PFSK-1 (cell line): ENCODE results near the gene DNAJC5.

Experiments
- FOXP2 ChIP-seq: optimal IDR thresholded peaks from 2 replicates; pipeline ENCODE3; 2011; ENCODE audit warnings: borderline replicate concordance, control low read depth, inconsistent platforms; ENCODE audit not compliant: insufficient read depth; ENCODE audit errors: extremely low read length, extremely low read depth
- POLR2AphosphoS5 ChIP-seq: IDR thresholded peaks from 2 replicates; pipeline ENCODE4 v1.6.1; 2012; ENCODE audit warnings: low read depth, mild to moderate bottlenecking, control low read depth, low read length, moderate library complexity
- SIN3A ChIP-seq: IDR thresholded peaks from 2 replicates; pipeline ENCODE4 v1.6.1; 2012; ENCODE audit warnings: mild to moderate bottlenecking, low read length, moderate library complexity, borderline replicate concordance; ENCODE audit not compliant: insufficient read depth
- TAF1 ChIP-seq: IDR thresholded peaks from 2 replicates; pipeline ENCODE4 v1.6.1; 2012; ENCODE audit warnings: low read length, control low read depth, borderline replicate concordance; ENCODE audit not compliant: insufficient read depth
- TF ChIP-seq, protein P1 (sequence below), 2 experiments: IDR thresholded peaks; 2 replicates each; pipeline versions ENCODE4 v1.6.1 to v1.8.0; 2011 to 2012; ENCODE audit warnings: low read depth in 2 of 2, low read length in 2 of 2, control low read depth in 1 of 2, inconsistent platforms in 1 of 2, mild to moderate bottlenecking in 1 of 2, moderate library complexity in 1 of 2; ENCODE audit not compliant: insufficient read depth in 1 of 2

Gene DNAJC5

DNA sequence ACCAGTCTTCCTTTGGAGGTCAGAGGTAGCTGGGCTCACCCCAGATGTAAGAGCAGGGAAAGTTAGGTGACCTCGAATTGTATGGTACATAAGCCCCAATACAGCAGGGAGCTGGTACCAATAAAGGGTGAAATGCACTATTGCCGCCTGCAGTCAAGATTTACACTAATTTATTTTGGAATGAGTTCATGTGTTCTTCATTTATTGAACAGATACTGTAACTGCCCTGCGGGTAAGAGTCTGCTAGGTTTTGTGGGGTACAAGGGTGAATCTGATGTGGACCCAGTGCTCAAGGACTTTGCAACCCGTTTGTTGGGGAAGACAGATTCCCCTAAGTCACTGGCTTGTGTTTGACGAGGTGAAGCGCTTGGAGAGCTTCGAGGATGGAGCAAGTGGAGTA lies 2.5 kb upstream of the DNAJC5 start:
- no peak for TF ChIP-seq FOXP2
- no peak for TF ChIP-seq SIN3A
- TF ChIP-seq, protein P1, sequence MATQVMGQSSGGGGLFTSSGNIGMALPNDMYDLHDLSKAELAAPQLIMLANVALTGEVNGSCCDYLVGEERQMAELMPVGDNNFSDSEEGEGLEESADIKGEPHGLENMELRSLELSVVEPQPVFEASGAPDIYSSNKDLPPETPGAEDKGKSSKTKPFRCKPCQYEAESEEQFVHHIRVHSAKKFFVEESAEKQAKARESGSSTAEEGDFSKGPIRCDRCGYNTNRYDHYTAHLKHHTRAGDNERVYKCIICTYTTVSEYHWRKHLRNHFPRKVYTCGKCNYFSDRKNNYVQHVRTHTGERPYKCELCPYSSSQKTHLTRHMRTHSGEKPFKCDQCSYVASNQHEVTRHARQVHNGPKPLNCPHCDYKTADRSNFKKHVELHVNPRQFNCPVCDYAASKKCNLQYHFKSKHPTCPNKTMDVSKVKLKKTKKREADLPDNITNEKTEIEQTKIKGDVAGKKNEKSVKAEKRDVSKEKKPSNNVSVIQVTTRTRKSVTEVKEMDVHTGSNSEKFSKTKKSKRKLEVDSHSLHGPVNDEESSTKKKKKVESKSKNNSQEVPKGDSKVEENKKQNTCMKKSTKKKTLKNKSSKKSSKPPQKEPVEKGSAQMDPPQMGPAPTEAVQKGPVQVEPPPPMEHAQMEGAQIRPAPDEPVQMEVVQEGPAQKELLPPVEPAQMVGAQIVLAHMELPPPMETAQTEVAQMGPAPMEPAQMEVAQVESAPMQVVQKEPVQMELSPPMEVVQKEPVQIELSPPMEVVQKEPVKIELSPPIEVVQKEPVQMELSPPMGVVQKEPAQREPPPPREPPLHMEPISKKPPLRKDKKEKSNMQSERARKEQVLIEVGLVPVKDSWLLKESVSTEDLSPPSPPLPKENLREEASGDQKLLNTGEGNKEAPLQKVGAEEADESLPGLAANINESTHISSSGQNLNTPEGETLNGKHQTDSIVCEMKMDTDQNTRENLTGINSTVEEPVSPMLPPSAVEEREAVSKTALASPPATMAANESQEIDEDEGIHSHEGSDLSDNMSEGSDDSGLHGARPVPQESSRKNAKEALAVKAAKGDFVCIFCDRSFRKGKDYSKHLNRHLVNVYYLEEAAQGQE (IDR thresholded peaks at IDR 0.05; ENCODE audit: insufficient read depth in 1 of 2, low read depth in 2 of 2, low read length in 2 of 2), result no peak
- TF ChIP-seq TAF1, result no peak
- TF ChIP-seq POLR2AphosphoS5, result no peak

DNA sequence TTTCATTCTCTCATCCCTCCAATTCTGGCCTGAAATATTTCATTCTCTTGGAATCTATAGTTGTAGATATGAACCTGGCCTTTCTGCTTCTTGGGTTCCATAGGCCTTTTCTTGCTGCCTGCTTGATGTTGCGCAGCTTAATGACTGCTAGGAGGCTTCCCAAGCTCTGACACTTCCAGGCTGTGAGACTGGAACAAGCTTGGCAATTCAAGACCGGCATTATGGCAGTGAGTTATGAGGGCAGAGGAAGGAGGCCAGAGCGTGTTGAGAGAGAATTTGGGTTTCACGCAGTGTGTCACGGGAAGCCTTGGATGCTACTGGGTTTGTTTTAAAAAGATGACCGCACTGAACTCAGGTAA lies 948 bp upstream of the DNAJC5 start:
- TF ChIP-seq POLR2AphosphoS5 (no peak), SIN3A (0 out of 2 replicates have a peak, but pooled peaks have one; percentile 21)
- TF ChIP-seq, protein P1 (IDR thresholded peaks at IDR 0.05; ENCODE audit: insufficient read depth in 1 of 2, low read depth in 2 of 2, low read length in 2 of 2), result no peak

DNA sequence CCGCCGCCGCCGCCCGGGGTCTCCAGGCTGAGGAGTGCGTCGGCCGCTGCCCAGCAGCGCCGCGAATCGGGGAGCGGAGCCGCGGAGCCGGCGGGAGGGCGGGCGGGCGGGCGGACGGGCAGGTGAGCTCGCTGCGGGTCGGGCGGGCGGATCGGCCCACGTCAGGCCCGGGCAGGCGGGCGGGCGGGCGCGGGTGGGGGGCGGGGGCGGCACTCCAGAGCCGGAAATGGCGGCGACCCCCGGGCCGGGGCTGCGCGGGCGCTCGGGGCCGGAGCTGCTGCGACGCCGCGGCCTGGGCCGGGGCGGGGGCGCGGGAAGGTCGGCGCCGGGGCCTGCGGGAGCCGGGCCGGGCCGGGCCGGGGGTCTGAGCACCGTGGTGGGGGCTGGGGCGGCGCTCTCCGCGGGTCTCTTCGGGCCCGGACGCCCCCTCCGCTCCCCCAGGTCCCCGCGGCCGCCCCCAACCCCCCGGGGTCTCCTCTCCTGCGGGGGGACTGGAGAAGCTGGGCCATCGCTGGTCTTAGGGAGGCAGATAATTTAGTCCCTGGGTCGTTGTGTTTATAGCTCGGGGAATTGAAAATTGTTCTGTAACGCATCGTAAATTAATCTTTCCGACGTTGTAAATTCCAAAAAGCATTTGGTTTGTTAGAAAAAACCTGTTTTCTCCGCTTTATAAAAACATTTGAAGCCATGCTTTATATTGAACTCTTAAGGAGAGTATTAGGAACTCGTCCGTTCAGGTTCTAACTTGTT lies 451 bp downstream of the DNAJC5 start:
- no peak for TF ChIP-seq SIN3A
- no peak for TF ChIP-seq POLR2AphosphoS5
- TF ChIP-seq, protein P1 (IDR thresholded peaks at IDR 0.05; ENCODE audit: insufficient read depth in 1 of 2, low read depth in 2 of 2, low read length in 2 of 2), result no peak
- no peak for TF ChIP-seq TAF1
- no peak for TF ChIP-seq FOXP2

DNA sequence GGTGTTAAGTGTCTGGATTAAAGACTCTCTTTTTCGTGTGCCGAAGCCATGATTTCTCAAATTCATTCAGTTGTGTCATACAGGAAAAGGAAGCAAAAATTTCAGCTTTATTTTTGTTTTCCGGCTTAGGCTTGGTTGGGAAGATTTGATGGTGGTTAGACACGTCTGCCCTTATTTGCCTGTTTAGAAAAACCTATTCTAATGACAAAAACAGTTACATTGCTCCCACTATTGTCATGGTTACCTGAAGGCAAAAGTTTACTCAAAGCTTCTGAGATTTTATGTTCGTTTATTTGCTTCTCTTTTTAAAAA lies 982 bp downstream of the DNAJC5 start:
- TF ChIP-seq TAF1, result no peak
- TF ChIP-seq SIN3A, result no peak
- TF ChIP-seq, protein P1 (IDR thresholded peaks at IDR 0.05; ENCODE audit: insufficient read depth in 1 of 2, low read depth in 2 of 2, low read length in 2 of 2), result no peak
- TF ChIP-seq POLR2AphosphoS5, result no peak
- no peak for TF ChIP-seq FOXP2
